Thyroid gland (tissue), 4 donors: Measurements from ENCODE around the gene LATS1. TPM values are rescaled to one million over a fixed set of nuclear protein-coding genes. Genes with fewer than 3 reads are reported as not detected.
A peak's percentile ranks its signal among the peaks of the same experiment; 100 is the strongest.

Source experiments
- DNase-seq, 2 donors: peaks; one replicate each; pipeline ENCODE4 v3.0.0-alpha.2; 2019
- H3K27ac ChIP-seq, 3 donors: fragments of 200-600 bp; sonication (generic); 1 replicate in 2 of 3; 2 replicates in 1 of 3; pipeline ENCODE4 v1.5.1; 2016 to 2019; ENCODE audit warnings: mild to moderate bottlenecking in 1 of 3, moderate library complexity in 1 of 3
- H3K27me3 ChIP-seq: fragments of 200-600 bp; sonication (generic); one replicate; pipeline ENCODE4 v1.5.1; 2019
- H3K36me3 ChIP-seq, 2 donors: fragments of 200-600 bp; sonication (generic); one replicate each; pipeline ENCODE4 v1.5.1; 2016 to 2019
- H3K4me1 ChIP-seq, 2 donors: fragments of 200-600 bp; sonication (generic); one replicate each; pipeline ENCODE4 v1.5.1; 2017 to 2019
- H3K4me3 ChIP-seq, 3 donors: fragments of 200-600 bp; sonication (generic); replicated peaks in 1 of 3; 1 replicate in 2 of 3; 2 replicates in 1 of 3; pipeline ENCODE4 v1.5.1; 2016; ENCODE audit warnings: mild to moderate bottlenecking in 1 of 3
- H3K9me3 ChIP-seq: fragments of 200-600 bp; sonication (generic); one replicate; pipeline ENCODE4 v1.5.1; 2017
- CTCF ChIP-seq, 6 experiments: fragments of 200-600 bp in 3 of 6; fragments of 450-650 bp in 3 of 6; sonication (generic) in 3 of 6; IDR thresholded peaks; one replicate each; pipeline ENCODE4 v1.5.1; 2016 to 2019; ENCODE audit warnings: antibody characterized with exemption in 6 of 6, mild to moderate bottlenecking in 2 of 6, inconsistent platforms in 1 of 6, moderate library complexity in 1 of 6
- POLR2A ChIP-seq, 2 donors: fragments of 450-650 bp; IDR thresholded peaks; one replicate each; pipeline ENCODE4 v1.6.1; 2017; ENCODE audit warnings: antibody characterized with exemption in 2 of 2, mild to moderate bottlenecking in 2 of 2, moderate library complexity in 1 of 2
- WGBS, 2 donors: methylation state at CpG; one replicate each; pipeline ENCODE4 v1.1.5; 2017; 5-methylcytosine and 5-hydroxymethylcytosine counted together
- intact Hi-C: fragments of 100-400 bp; cut with DNase I; formaldehyde crosslinking; loops from one replicate; pipeline ENCODE4 v1.15.1; 2023
- total RNA-seq, 4 donors: library from RNA; depleted of rRNA; stranded (reverse); fragments of >200 nt; gene quantifications; one replicate each; pipeline ENCODE4 v1.2.3, GENCODE V29; 2016

Gene LATS1
- total RNA-seq, 4 donors from 2014 or later: 25.7 to 32.2 (median 30.0) TPM

GRCh38 chr6:149717255-149717587 is 680 bp downstream of the LATS1 start:
- 0 to 1% methylated on average over 9 of the region's 9 CpGs for WGBS, 2 donors
- no peak for TF ChIP-seq CTCF (IDR thresholded peaks at IDR 0.05)
- TF ChIP-seq POLR2A (IDR thresholded peaks at IDR 0.05): no peak
- Histone ChIP-seq H3K9me3 (no peaks in the 10 kb centered on the region), H3K4me1 (peaks cover 8 to 17% of the 10 kb centered on the region in 2 donors), H3K27ac (peak overlapping the region; percentile 98 to 100 (median 99)), H3K4me3 (peak overlapping the region; percentile 83 to 99 (median 94)), H3K27me3 (no peaks in the 10 kb centered on the region), H3K36me3 (no peaks in the 10 kb centered on the region)
- intact Hi-C loops: no loop called here
- no peak for DNase-seq

GRCh38 chr6:149716181-149716963 is 1.5 kb downstream of the LATS1 start:
- Histone ChIP-seq H3K36me3 (no peaks in the 10 kb centered on the region), H3K4me1 (peaks cover 8 to 17% of the 10 kb centered on the region in 2 donors), H3K4me3 (peak overlapping the region in 2 of 3 donors; percentile 83 to 94), H3K27me3 (no peaks in the 10 kb centered on the region), H3K9me3 (no peaks in the 10 kb centered on the region), H3K27ac (peak overlapping the region; percentile 43 to 100 (median 99))
- 27 to 30% methylated on average over 8 of the region's 8 CpGs for WGBS, 2 donors
- no peak for DNase-seq
- intact Hi-C loops: no loop called here
- TF ChIP-seq CTCF (IDR thresholded peaks at IDR 0.05) (no peak), POLR2A (IDR thresholded peaks at IDR 0.05) (no peak)

GRCh38 chr6:149714442-149714841 is 3.5 kb downstream of the LATS1 start:
- Histone ChIP-seq H3K4me3 (no peak overlapping the region), H3K27me3 (no peaks in the 10 kb centered on the region), H3K36me3 (no peaks in the 10 kb centered on the region), H3K27ac (no peak overlapping the region), H3K9me3 (no peaks in the 10 kb centered on the region), H3K4me1 (peaks cover 14 to 22% of the 10 kb centered on the region in 2 donors)
- 94 to 98% methylated on average over 1 of the region's 1 CpG for WGBS, 2 donors
- TF ChIP-seq CTCF (IDR thresholded peaks at IDR 0.05): no peak
- no peak for TF ChIP-seq POLR2A (IDR thresholded peaks at IDR 0.05)
- no peak for DNase-seq
- intact Hi-C loops: no loop called here

GRCh38 chr6:149711711-149712110 is 6.2 kb downstream of the LATS1 start:
- DNase-seq: no peak
- WGBS, 2 donors: 95 to 97% methylated on average over 5 of the region's 5 CpGs
- H3K4me1 ChIP-seq: peaks cover 25 to 33% of the 10 kb centered on the region in 2 donors
- TF ChIP-seq CTCF (IDR thresholded peaks at IDR 0.05): no peak
- no peak for TF ChIP-seq POLR2A (IDR thresholded peaks at IDR 0.05)
- intact Hi-C loops: no loop called here
- no peak overlapping the region for H3K4me3 ChIP-seq
- H3K9me3 ChIP-seq: no peaks in the 10 kb centered on the region
- H3K36me3 ChIP-seq: no peaks in the 10 kb centered on the region
- H3K27me3 ChIP-seq: no peaks in the 10 kb centered on the region
- H3K27ac ChIP-seq: no peak overlapping the region

- Histone ChIP-seq H3K27me3 (no peaks in the 10 kb centered on the region), H3K27ac (no peak overlapping the region), H3K4me1 (no peaks in the 10 kb centered on the region), H3K36me3 (peaks cover 0 to 6% of the 10 kb centered on the region in 2 donors), H3K9me3 (no peaks in the 10 kb centered on the region), H3K4me3 (no peak overlapping the region)
- 67 to 68% methylated on average over 7 of the region's 7 CpGs for WGBS, 2 donors
- no peak for DNase-seq
- TF ChIP-seq POLR2A (IDR thresholded peaks at IDR 0.05) (no peak), CTCF (IDR thresholded peaks at IDR 0.05) (no peak)
- intact Hi-C loops: no loop called here
Observed at GRCh38 chr6:149701714-149702113, 16.2 kb downstream of the LATS1 start.
